Activated T-helper 1 cell treated with anti-CD3 and anti-CD28 coated beads, Interleukin-2, amount 50 U/mL, for 16 hours (primary cell): ENCODE data around the gene AQP3.
"Not testable (repeated sequence)": the region's sequence is repeated elsewhere in the genome, so short reads cannot be mapped to it uniquely, and the experiment has no call there.

ENCODE experiments used
- DNase-seq, 2 donors: peaks; one replicate each; pipeline ENCODE4 v3.0.0-alpha.2; 2020; ENCODE audit warnings: low read depth in 1 of 2, low spot score in 1 of 2

AQP3 gene

GRCh38 chr9:33443464-33444154 lies 3.8 kb downstream of the AQP3 start:
- DNase-seq = no peak

- no peak for DNase-seq
Observed at GRCh38 chr9:33443047-33443446, 4.3 kb downstream of the AQP3 start.

- DNase-seq = no peak
Observed at GRCh38 chr9:33442125-33442524, 5.3 kb downstream of the AQP3 start.

- no peak for DNase-seq
Observed at GRCh38 chr9:33440609-33441008, 6.8 kb downstream of the AQP3 start.

GRCh38 chr9:33440204-33440603 lies 7.2 kb downstream of the AQP3 start:
- no peak for DNase-seq

GRCh38 chr9:33439731-33440130 lies 7.7 kb downstream of the AQP3 start:
- DNase-seq = no peak

GRCh38 chr9:33438926-33439680 lies 8.3 kb downstream of the AQP3 start:
- DNase-seq = no peak

- DNase-seq = no peak
Observed at GRCh38 chr9:33437898-33438297, 9.5 kb downstream of the AQP3 start.

- DNase-seq = no peak
Observed at GRCh38 chr9:33437205-33437604, 10.2 kb downstream of the AQP3 start.

- DNase-seq = no peak
Observed at GRCh38 chr9:33436445-33436844, 10.9 kb downstream of the AQP3 start.

- no peak for DNase-seq
Observed at GRCh38 chr9:33435821-33436277, 11.5 kb downstream of the AQP3 start.

GRCh38 chr9:33434317-33435105 lies 12.9 kb downstream of the AQP3 start:
- no peak for DNase-seq

- no peak for DNase-seq
Observed at GRCh38 chr9:33433871-33434270, 13.5 kb downstream of the AQP3 start.

GRCh38 chr9:33431420-33431819 lies 16.0 kb downstream of the AQP3 start:
- no peak for DNase-seq

- DNase-seq = no peak
Observed at GRCh38 chr9:33430942-33431341, 16.5 kb downstream of the AQP3 start.

- DNase-seq = no peak
Observed at GRCh38 chr9:33429256-33429985, 18.0 kb downstream of the AQP3 start.

- DNase-seq = no peak
Observed at GRCh38 chr9:33426843-33427293, 20.5 kb downstream of the AQP3 start.

GRCh38 chr9:33425128-33425533 lies 22.3 kb downstream of the AQP3 start:
- no peak for DNase-seq

- DNase-seq = not testable (repeated sequence)
Observed at GRCh38 chr9:33424492-33424891, 22.9 kb downstream of the AQP3 start.

- not testable (repeated sequence) for DNase-seq
Observed at GRCh38 chr9:33424043-33424442, 23.4 kb downstream of the AQP3 start.

GRCh38 chr9:33419708-33420303 lies 27.6 kb downstream of the AQP3 start:
- DNase-seq = no peak
